ENCODE results near the gene TBC1D9B. TPM values are rescaled to one million over a fixed set of nuclear protein-coding genes. Genes with fewer than 3 reads are reported as not detected.
A peak's percentile ranks its signal among the peaks of the same experiment; 100 is the strongest.

Gene TBC1D9B
- total and polyA plus RNA-seq, 9 of the 15 experiments (the other 6 are each of a cell fraction or from before 2014, with no cell fraction given): 2.9 to 59.1 (median 33.5) TPM

GRCh38 chr5:179816796-179817469 lies 90.8 kb downstream of the TBC1D9B start:
- ChIA-PET CTCF (ENCODE audit: low intra/inter-chr PET ratio) (no interaction called here), POLR2A (interaction anchor here (1.6 kb wide), 1 partner anchor 11 kb away, joined by 4 read pairs; no protein-coding TSS in a partner anchor)
- Histone ChIP-seq H2AFZ (ENCODE audit: low read depth, low read length) (no peak overlapping the region), H3K9me1 (ENCODE audit: control insufficient read depth, insufficient read depth, low read length) (peaks cover 1% of the 10 kb centered on the region), H3K4me1 (replicated peaks in 1 of 2; ENCODE audit: control insufficient read depth in 2 of 2, insufficient read depth in 2 of 2, low read length in 2 of 2) (peaks cover 33 to 72% of the 10 kb centered on the region in 2 experiments), H3K4me3 (no peak overlapping the region), H3K36me3 (ENCODE audit: control insufficient read depth, insufficient read depth, low read length) (peaks cover 39% of the 10 kb centered on the region; the same call in 2 of the 3 replicates), H3K79me2 (ENCODE audit: control insufficient read depth, insufficient read depth, low read length) (peaks cover 69% of the 10 kb centered on the region), H3K27me3 (ENCODE audit: control insufficient read depth in 2 of 2, insufficient read depth in 2 of 2, low read length in 2 of 2) (no peaks in the 10 kb centered on the region), H3K27ac (ENCODE audit: extremely low read depth, low read depth, low read length) (peak overlapping the region; percentile 40; the same call in 2 of the 3 replicates), H4K20me1 (replicated peaks; ENCODE audit: control insufficient read depth, insufficient read depth, low read length) (peaks cover 8% of the 10 kb centered on the region), H3K9ac (ENCODE audit: insufficient read depth in 1 of 2, low read depth in 2 of 2, low read length in 2 of 2) (no peak overlapping the region), H3K9me3 (replicated peaks; ENCODE audit: control insufficient read depth, insufficient read depth, low read depth, low read length) (no peaks in the 10 kb centered on the region), H3K4me2 (ENCODE audit: insufficient read depth, low read length) (no peak overlapping the region)
- no TSS peak for BruUV-seq (replicated peaks)
- 67% methylated on average over 3 of the region's 72 CpGs for WGBS (ENCODE audit: insufficient coverage, low coverage, missing lambda C conversion rate)
- in situ Hi-C loops (cut with MboI) (no loop called here), intact Hi-C loops (cut with micrococcal nuclease) (no loop called here)
- ATAC-seq (no peak), FAIRE-seq (no peak), DNase-seq (ENCODE audit: extremely low read depth in 1 of 4, low spot score in 3 of 4) (no peak)
- TF ChIP-seq ZNF197 (CRISPR knock-in tag; IDR thresholded peaks at IDR 0.05; ENCODE audit: low read depth) (no peak), VEZF1 (CRISPR knock-in tag; IDR thresholded peaks at IDR 0.05) (0 out of 2 replicates have a peak, but pooled peaks have one; percentile 13), SRSF3 (IDR thresholded peaks at IDR 0.05; ENCODE audit: insufficient read depth, low read length) (no peak), ZBTB33 (CRISPR knock-in tag; IDR thresholded peaks at IDR 0.05) (peak; percentile 93), PCBP1 (IDR thresholded peaks at IDR 0.05; ENCODE audit: low read depth, low read length, poor library complexity, severe bottlenecking) (peak; percentile 54), POLR2G (IDR thresholded peaks at IDR 0.05; ENCODE audit: low read depth, low read length) (peak; percentile 47), NR4A1 (CRISPR knock-in tag; IDR thresholded peaks at IDR 0.05) (no peak), NR4A1 (tag; IDR thresholded peaks at IDR 0.05) (no peak)

All from K562 (cell line).